Epithelial cell of proximal tubule (primary cell): Measurements from ENCODE around the gene PCYT1A. TPM values are rescaled to one million over a fixed set of nuclear protein-coding genes. Genes with fewer than 3 reads are reported as not detected.
"Not testable (repeated sequence)": the region's sequence is repeated elsewhere in the genome, so short reads cannot be mapped to it uniquely, and the experiment has no call there.

Experiments used
- DNase-seq: peaks from one replicate; pipeline ENCODE4 v3.0.0-alpha.2; 2011; ENCODE audit warnings: low read depth
- H3K4me3 ChIP-seq: 2 replicates; pipeline ENCODE4 v1.5.1; 2011; ENCODE audit warnings: low read depth, mild to moderate bottlenecking, low read length
- total RNA-seq: library from RNA; depleted of rRNA; stranded (reverse); fragments of >200 nt; gene quantifications from 2 replicates; pipeline ENCODE4 v1.2.3, GENCODE V29; 2015
- TF ChIP-seq, protein P1 (sequence below): conservative IDR thresholded peaks from 2 replicates; pipeline ENCODE4 v1.5.1; 2012; ENCODE audit warnings: low read depth, mild to moderate bottlenecking, low read length

The PCYT1A gene
- total RNA-seq, 1 donor from 2014 or later, result 21.6 TPM

DNA sequence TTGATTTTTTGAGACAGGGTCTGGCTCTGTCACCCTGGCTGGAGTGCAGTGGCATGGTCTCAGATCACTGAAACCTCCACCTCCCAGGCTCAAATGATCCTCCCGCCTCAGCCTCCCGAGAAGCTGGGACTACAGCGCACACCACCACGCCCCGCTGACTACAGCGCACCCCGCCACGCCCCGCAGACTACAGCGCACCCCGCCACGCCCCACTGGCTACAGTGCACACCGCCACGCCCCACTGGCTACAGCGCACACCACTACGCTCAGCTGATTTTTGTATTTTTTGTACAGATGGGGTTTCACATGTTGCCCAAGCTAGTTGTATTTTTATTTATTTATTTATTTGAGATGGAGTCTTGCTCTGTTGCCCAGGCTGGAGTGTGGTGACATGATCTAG lies 35.6 kb downstream of the PCYT1A start:
- TF ChIP-seq, protein P1, sequence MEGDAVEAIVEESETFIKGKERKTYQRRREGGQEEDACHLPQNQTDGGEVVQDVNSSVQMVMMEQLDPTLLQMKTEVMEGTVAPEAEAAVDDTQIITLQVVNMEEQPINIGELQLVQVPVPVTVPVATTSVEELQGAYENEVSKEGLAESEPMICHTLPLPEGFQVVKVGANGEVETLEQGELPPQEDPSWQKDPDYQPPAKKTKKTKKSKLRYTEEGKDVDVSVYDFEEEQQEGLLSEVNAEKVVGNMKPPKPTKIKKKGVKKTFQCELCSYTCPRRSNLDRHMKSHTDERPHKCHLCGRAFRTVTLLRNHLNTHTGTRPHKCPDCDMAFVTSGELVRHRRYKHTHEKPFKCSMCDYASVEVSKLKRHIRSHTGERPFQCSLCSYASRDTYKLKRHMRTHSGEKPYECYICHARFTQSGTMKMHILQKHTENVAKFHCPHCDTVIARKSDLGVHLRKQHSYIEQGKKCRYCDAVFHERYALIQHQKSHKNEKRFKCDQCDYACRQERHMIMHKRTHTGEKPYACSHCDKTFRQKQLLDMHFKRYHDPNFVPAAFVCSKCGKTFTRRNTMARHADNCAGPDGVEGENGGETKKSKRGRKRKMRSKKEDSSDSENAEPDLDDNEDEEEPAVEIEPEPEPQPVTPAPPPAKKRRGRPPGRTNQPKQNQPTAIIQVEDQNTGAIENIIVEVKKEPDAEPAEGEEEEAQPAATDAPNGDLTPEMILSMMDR, result no peak
- H3K4me3 ChIP-seq, result no peak overlapping the region
- no peak for DNase-seq

DNA sequence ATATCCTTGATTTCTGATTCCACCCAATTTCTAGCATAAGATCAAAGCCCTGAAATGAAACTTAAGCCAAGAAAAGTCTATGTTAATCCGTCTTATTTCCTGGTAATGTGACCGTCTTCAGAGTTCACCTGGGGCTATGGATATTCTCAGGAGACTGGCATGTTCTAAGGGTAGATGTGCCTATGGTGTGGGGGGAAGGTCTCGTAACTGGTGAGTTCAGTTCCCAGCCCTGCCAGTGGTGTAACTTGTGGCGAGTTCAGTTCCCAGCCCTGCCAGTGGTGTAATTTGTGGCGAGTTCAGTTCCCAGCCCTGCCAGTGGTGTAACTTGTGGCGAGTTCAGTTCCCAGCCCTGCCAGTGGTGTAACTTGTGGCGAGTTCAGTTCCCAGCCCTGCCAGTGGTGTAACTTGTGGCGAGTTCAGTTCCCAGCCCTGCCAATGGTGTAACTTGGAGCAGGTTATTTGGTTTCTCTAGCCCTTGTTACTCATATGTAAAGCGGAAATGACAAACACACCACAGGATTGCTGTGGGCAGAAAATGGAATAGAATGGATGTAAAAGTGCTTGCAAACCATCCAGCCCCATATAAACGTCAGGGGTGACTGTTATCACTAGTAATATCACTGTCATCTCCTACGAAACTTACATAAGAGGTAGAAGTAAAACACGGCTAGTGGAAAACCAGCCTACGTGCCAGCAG lies 40.8 kb downstream of the PCYT1A start:
- H3K4me3 ChIP-seq, result no peak overlapping the region
- TF ChIP-seq, protein P1, result no peak
- no peak for DNase-seq

DNA sequence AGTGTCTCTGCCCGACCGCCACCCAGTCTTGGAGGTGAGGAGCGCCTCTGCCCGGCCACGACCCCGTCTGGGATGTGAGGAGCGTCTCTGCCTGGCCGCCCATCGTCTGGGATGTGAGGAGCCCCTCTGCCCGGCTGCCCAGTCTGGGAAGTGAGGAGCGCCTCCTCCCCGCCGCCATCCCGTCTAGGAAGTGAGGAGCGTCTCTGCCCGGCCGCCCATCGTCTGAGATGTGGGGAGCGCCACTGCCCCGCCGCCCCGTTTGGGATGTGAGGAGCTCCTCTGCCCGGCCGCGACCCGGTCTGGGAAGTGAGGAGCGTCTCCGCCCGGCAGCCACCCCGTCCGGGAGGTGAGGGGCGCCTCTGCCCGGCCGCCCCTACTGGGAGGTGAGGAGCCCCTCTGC lies 43.4 kb downstream of the PCYT1A start:
- not testable (repeated sequence) for H3K4me3 ChIP-seq, DNase-seq

DNA sequence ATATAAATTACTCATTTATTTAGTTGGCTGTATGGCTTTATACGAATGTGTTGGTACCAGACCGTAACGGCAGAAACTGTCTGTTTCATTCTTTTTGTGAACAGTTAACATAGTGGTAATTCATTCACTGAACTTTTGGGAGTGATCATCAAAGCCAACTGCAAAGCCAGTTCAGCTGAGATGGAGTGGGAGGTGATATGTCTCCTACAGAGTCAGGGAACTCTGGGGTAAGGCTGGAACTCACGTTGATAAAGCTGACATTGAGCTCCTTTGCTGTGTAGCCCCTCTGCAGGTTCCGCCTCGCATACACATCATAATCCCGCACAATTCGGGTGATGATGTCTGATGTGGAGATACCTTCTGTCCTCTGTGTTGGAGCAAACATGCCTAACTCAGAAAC lies 45.8 kb downstream of the PCYT1A start:
- TF ChIP-seq, protein P1, result no peak
- DNase-seq, result no peak
- no peak overlapping the region for H3K4me3 ChIP-seq

DNA sequence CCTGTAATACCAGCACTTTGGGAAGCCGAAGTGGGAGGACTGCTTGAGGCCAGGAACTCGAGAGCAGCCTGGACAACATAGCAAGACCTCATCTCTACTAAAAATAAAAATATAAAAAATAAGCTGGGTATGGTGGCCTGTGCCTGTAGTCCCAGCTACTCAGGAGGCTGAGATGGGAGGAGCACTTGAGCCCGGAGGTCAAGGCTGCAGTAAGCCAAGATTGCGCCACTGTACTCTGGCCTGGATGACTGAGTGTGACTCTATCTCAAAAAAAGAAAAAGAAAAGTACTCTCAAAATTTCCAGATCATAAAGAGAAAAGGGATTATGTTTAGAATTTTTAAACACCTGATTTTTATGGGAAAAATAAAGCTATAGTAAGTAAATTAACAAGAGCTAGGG lies 47.1 kb downstream of the PCYT1A start:
- TF ChIP-seq, protein P1, result no peak
- DNase-seq, result no peak

DNA sequence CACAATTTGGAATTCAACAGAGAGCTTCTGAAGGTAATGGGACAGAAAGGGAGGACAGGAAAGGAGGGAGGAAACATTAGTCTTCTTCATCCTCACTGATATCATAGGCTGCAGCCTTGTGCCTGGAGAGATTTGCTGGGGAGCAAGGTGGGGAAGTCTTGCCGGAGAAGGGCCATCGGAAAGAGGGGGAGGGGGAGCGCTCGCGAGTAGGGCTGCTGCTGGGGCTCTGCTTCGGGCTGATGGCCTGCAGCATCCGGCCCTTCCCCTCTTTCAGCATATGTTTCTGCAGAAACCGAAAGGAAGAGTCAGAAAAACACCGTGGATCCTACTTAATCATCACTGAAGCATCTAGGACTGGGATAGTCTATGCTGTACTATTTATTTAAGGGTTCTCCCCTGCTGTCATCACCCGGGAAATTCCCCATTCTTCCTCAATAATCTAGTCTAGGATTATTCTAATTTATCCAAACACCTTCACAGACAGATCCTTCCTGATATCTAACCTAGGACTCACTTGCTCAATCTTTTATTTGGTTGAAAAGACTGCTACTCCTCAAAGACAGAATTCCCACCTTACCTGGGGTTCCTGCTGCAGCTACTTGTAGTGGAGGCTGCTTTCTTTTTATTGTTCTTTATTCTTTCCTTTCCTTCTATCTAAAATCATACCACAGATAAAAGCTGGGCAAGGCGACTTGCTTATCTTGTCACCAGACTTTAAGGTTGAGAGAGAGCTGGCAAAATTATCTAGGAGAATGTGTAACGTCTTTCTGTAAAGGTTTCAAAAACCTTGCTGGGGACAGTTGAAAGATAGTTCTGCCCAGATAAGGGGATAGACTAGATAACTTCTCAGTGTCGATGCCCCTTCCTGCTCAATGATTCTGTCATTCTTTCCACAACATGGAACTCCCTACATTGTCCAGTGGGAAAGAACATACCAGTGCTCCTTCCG lies 48.6 kb downstream of the PCYT1A start:
- no peak for DNase-seq
- TF ChIP-seq, protein P1, result no peak
- H3K4me3 ChIP-seq, result no peak overlapping the region

More for the DNA sequence above, 47.1 kb downstream of the PCYT1A start:
- H3K4me3 ChIP-seq, result no peak overlapping the region

DNA sequence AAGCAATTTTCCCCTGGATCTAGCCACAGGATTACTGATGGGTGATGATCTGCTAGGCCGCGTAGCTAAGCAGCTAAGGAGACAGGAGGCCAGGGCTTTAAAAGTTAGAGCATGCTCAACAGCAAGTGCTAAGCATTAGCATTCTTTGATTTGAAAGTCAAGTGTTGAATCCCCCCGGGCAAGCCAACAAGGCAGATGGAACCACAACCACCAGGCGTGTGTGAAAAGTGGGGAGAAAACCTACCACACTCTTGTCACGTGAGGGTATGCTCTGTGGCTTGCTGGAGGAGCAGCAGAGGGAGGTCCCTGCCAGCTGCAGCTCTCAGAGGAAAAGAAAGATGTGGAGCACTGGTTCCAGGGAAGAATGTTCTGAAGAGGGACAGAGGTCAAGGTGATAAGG lies 50.3 kb downstream of the PCYT1A start:
- DNase-seq, result no peak
- TF ChIP-seq, protein P1, result no peak

More for the DNA sequence above, 50.3 kb downstream of the PCYT1A start:
- no peak overlapping the region for H3K4me3 ChIP-seq
